ENCODE measurements around the gene KHDRBS2.

Gene KHDRBS2

GRCh38 chr6:61857541-61857940 lies 428.5 kb downstream of the KHDRBS2 start:
- no peak for DNase-seq (ENCODE audit: low read depth)
- H3K4me3 ChIP-seq (ENCODE audit: low read length) = no peak overlapping the region
- TF ChIP-seq CTCF (conservative IDR thresholded peaks at IDR 0.05; ENCODE audit: low read length) = no peak

- no peak overlapping the region for H3K4me3 ChIP-seq (ENCODE audit: low read length)
- TF ChIP-seq CTCF (conservative IDR thresholded peaks at IDR 0.05; ENCODE audit: low read length) = no peak
- no peak for DNase-seq (ENCODE audit: low read depth)
Observed at GRCh38 chr6:61841958-61842357, 444.1 kb downstream of the KHDRBS2 start.

- DNase-seq (ENCODE audit: low read depth) = no peak
- no peak for TF ChIP-seq CTCF (conservative IDR thresholded peaks at IDR 0.05; ENCODE audit: low read length)
- H3K4me3 ChIP-seq (ENCODE audit: low read length) = no peak overlapping the region
Observed at GRCh38 chr6:61835237-61835636, 450.8 kb downstream of the KHDRBS2 start.

DNA sequence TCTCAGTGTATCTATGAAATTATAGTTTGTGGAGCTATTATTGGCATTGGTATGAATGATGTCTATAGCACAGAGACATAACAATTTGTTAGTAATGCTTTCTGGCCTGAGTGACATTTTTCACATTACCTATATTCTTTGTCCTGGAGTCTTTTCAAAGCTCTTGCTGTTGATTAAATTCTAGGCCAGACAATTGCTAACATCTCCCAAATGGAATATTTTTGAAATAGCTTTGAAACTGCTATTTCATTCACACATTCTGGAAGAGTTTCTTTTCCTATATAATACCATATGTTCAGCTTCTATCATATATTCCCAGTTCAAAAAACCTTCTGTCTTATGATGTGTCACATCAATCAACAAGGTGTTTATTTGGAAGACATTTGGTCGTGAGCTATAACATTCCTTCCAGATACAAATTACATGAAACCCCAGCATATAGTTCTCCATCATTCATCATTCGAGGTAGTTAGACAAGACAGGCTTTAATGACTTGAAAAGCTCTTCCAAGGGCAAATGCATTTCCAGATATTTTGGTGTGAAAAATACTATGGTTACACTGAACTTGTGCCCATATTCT lies 452.8 kb downstream of the KHDRBS2 start:
- DNase-seq (ENCODE audit: low read depth) = no peak
- no peak overlapping the region for H3K4me3 ChIP-seq (ENCODE audit: low read length)
- no peak for TF ChIP-seq CTCF (conservative IDR thresholded peaks at IDR 0.05; ENCODE audit: low read length)

GRCh38 chr6:61817716-61818115 lies 468.3 kb downstream of the KHDRBS2 start:
- DNase-seq (ENCODE audit: low read depth) = no peak
- no peak overlapping the region for H3K4me3 ChIP-seq (ENCODE audit: low read length)
- TF ChIP-seq CTCF (conservative IDR thresholded peaks at IDR 0.05; ENCODE audit: low read length) = no peak

DNA sequence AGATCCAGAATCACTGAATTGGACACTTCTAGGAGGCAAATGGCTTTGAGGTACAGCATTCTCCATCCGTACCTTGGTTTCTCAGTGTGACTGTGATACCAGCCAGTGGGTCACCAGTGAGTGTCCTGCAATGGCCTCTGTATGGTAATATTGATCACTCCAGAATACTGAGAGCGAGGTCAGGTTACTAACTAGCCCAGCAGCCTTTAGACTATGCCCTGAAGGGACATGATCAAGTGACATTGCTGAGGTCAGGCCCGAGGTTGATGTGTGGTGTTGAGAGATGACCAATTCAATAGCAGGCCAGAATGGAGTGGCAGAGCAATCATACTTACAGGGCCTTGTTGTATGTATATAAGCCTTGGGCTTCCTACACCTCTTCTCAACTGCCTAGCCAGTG lies 476.0 kb downstream of the KHDRBS2 start:
- H3K4me3 ChIP-seq (ENCODE audit: low read length) = no peak overlapping the region
- TF ChIP-seq CTCF (conservative IDR thresholded peaks at IDR 0.05; ENCODE audit: low read length) = no peak
- no peak for DNase-seq (ENCODE audit: low read depth)

- peak; percentile 1 for DNase-seq (ENCODE audit: low read depth)
- H3K4me3 ChIP-seq (ENCODE audit: low read length) = no peak overlapping the region
- TF ChIP-seq CTCF (conservative IDR thresholded peaks at IDR 0.05; ENCODE audit: low read length) = peak; percentile 39
Observed at GRCh38 chr6:61809004-61809595, 476.9 kb downstream of the KHDRBS2 start.

All from AG10803 (cell line).